HEK293 (cell line): ENCODE data around the gene SH3BP2.

ENCODE experiments used
- CTCF ChIA-PET: fragments of 350-600 bp; formaldehyde crosslinking; extraction: SDS; loops from one replicate; lab custom pipeline; 2021; ENCODE audit warnings: antibody characterized with exemption; lab: Yijun Ruan, JAX
- POLR2A ChIA-PET: fragments of 300-600 bp; formaldehyde crosslinking; extraction: SDS; loops from one replicate; lab custom pipeline; 2020; ENCODE audit warnings: antibody characterized with exemption, inconsistent platforms; lab: Yijun Ruan, JAX
- H3K27ac ChIP-seq: fragments of 200-500 bp; sonication (Bioruptor generic); 2 replicates; pipeline ENCODE4 v1.5.1; 2014; ENCODE audit warnings: low read depth, low read length, control low read depth, inconsistent platforms; ENCODE audit errors: extremely low read depth
- H3K36me3 ChIP-seq, 2 experiments: fragments of 200-500 bp in 1 of 2; sonication (Bioruptor generic) in 1 of 2; 1 replicate in 1 of 2; 2 replicates in 1 of 2; pipeline ENCODE4 v1.5.1; 2014 to 2017; ENCODE audit warnings: inconsistent platforms in 2 of 2, low read length in 2 of 2; ENCODE audit not compliant: control insufficient read depth in 2 of 2, insufficient read depth in 1 of 2
- H3K4me1 ChIP-seq: fragments of 200-500 bp; sonication (Bioruptor generic); 2 replicates; pipeline ENCODE4 v1.5.1; 2014; ENCODE audit warnings: mild to moderate bottlenecking, low read length, inconsistent platforms; ENCODE audit not compliant: control insufficient read depth, insufficient read depth
- H3K4me3 ChIP-seq: 2 replicates; pipeline ENCODE4 v1.5.1; 2011; ENCODE audit warnings: low read depth, mild to moderate bottlenecking, control low read depth, low read length, moderate library complexity
- H3K9me3 ChIP-seq: fragments of 200-500 bp; sonication (Bioruptor generic); 2 replicates; pipeline ENCODE4 v1.5.1; 2014; ENCODE audit warnings: low read depth, low read length, inconsistent platforms; ENCODE audit not compliant: control insufficient read depth, insufficient read depth
- KLF16 ChIP-seq: fragments of 450-650 bp; formaldehyde crosslinking; IDR thresholded peaks from 2 replicates; pipeline ENCODE4 v1.5.1; 2017; ENCODE audit warnings: missing biosample characterization, missing genetic modification characterization
- PRDM1 ChIP-seq: fragments of 450-650 bp; formaldehyde crosslinking; IDR thresholded peaks from 2 replicates; pipeline ENCODE4; 2016; ENCODE audit warnings: missing biosample characterization, missing genetic modification characterization
- SP7 ChIP-seq: fragments of 450-650 bp; formaldehyde crosslinking; IDR thresholded peaks from 2 replicates; pipeline ENCODE4 v1.5.1; 2016; ENCODE audit warnings: missing biosample characterization, missing genetic modification characterization
- TCF7L2 ChIP-seq: IDR thresholded peaks from 2 replicates; pipeline ENCODE4 v1.6.1; 2011; ENCODE audit warnings: low read depth, mild to moderate bottlenecking, inconsistent platforms, low read length, moderate library complexity, borderline replicate concordance
- ZBTB48 ChIP-seq: fragments of 450-650 bp; formaldehyde crosslinking; IDR thresholded peaks from 2 replicates; pipeline ENCODE4 v1.5.1; 2016; ENCODE audit warnings: missing biosample characterization, missing genetic modification characterization
- ZBTB6 ChIP-seq: fragments of 450-650 bp; formaldehyde crosslinking; IDR thresholded peaks from 2 replicates; pipeline ENCODE4 v1.5.1; 2017; ENCODE audit warnings: missing biosample characterization, missing genetic modification characterization
- ZNF169 ChIP-seq: fragments of 450-650 bp; formaldehyde crosslinking; IDR thresholded peaks from 2 replicates; pipeline ENCODE4 v1.5.1; 2016; ENCODE audit warnings: missing biosample characterization, missing genetic modification characterization
- ZNF175 ChIP-seq: fragments of 450-650 bp; formaldehyde crosslinking; IDR thresholded peaks from 2 replicates; pipeline ENCODE4 v1.5.1; 2016; ENCODE audit warnings: missing biosample characterization, missing genetic modification characterization
- ZNF202 ChIP-seq: fragments of 450-650 bp; formaldehyde crosslinking; IDR thresholded peaks from 2 replicates; pipeline ENCODE4 v1.5.1; 2016; ENCODE audit warnings: missing biosample characterization, missing genetic modification characterization, borderline replicate concordance
- ZNF266 ChIP-seq: fragments of 450-650 bp; formaldehyde crosslinking; IDR thresholded peaks from 2 replicates; pipeline ENCODE4 v1.5.1; 2016; ENCODE audit warnings: missing biosample characterization, missing genetic modification characterization, low read depth
- ZNF292 ChIP-seq: fragments of 450-650 bp; formaldehyde crosslinking; IDR thresholded peaks from 2 replicates; pipeline ENCODE4 v1.5.1; 2016; ENCODE audit warnings: low read depth, missing biosample characterization, missing genetic modification characterization, borderline replicate concordance
- ZNF324 ChIP-seq: fragments of 450-650 bp; formaldehyde crosslinking; IDR thresholded peaks from 2 replicates; pipeline ENCODE4 v1.5.1; 2016; ENCODE audit warnings: missing biosample characterization, missing genetic modification characterization
- ZNF391 ChIP-seq: fragments of 450-650 bp; formaldehyde crosslinking; IDR thresholded peaks from 2 replicates; pipeline ENCODE4 v1.5.1; 2016; ENCODE audit warnings: low read depth, missing biosample characterization, missing genetic modification characterization, borderline replicate concordance
- ZNF449 ChIP-seq: fragments of 450-650 bp; formaldehyde crosslinking; IDR thresholded peaks from 2 replicates; pipeline ENCODE4 v1.5.1; 2017; ENCODE audit warnings: missing biosample characterization, mild to moderate bottlenecking, missing genetic modification characterization, moderate library complexity
- ZNF501 ChIP-seq: fragments of 450-650 bp; formaldehyde crosslinking; IDR thresholded peaks from 2 replicates; pipeline ENCODE4 v1.5.1; 2016; ENCODE audit warnings: missing biosample characterization, missing genetic modification characterization
- ZNF548 ChIP-seq: fragments of 450-650 bp; formaldehyde crosslinking; IDR thresholded peaks from 2 replicates; pipeline ENCODE4 v1.5.1; 2016; ENCODE audit warnings: missing biosample characterization, missing genetic modification characterization
- ZNF639 ChIP-seq: fragments of 450-650 bp; formaldehyde crosslinking; IDR thresholded peaks from 2 replicates; pipeline ENCODE4 v1.5.1; 2016; ENCODE audit warnings: missing biosample characterization, missing genetic modification characterization
- ZNF645 ChIP-seq: fragments of 450-650 bp; formaldehyde crosslinking; IDR thresholded peaks from 2 replicates; pipeline ENCODE4; 2016; ENCODE audit warnings: missing biosample characterization, missing genetic modification characterization
- ZNF654 ChIP-seq: fragments of 450-650 bp; formaldehyde crosslinking; IDR thresholded peaks from 2 replicates; pipeline ENCODE4 v1.5.1; 2016; ENCODE audit warnings: low read depth, missing biosample characterization, missing genetic modification characterization
- ZNF664 ChIP-seq: fragments of 450-650 bp; formaldehyde crosslinking; IDR thresholded peaks from 2 replicates; pipeline ENCODE4 v1.5.1; 2016; ENCODE audit warnings: missing biosample characterization, missing genetic modification characterization
- ZSCAN23 ChIP-seq: fragments of 450-650 bp; formaldehyde crosslinking; IDR thresholded peaks from 2 replicates; pipeline ENCODE4 v1.5.1; 2016; ENCODE audit warnings: missing biosample characterization, missing genetic modification characterization

The SH3BP2 gene

GRCh38 chr4:2886622-2887021, 93.7 kb downstream of the SH3BP2 start:
- Histone ChIP-seq H3K4me1 (no peaks in the 10 kb centered on the region), H3K9me3 (no peaks in the 10 kb centered on the region), H3K27ac (no peak overlapping the region), H3K36me3 (peaks cover 3 to 47% of the 10 kb centered on the region in 2 experiments; a peak in 2 of 3 replicates), H3K4me3 (no peak overlapping the region)
- no peak for TF ChIP-seq ZNF501 (tag by site-specific recombination)
- TF ChIP-seq ZSCAN23 (tag by site-specific recombination): no peak
- 0 out of 2 replicates have a peak, but pooled peaks have one; percentile 24 for TF ChIP-seq SP7 (tag by site-specific recombination)
- no peak for TF ChIP-seq ZNF645 (tag by site-specific recombination)
- ChIA-PET POLR2A (no interaction called here), CTCF (no interaction called here)

GRCh38 chr4:2887343-2887742, 94.5 kb downstream of the SH3BP2 start:
- Histone ChIP-seq H3K9me3 (no peaks in the 10 kb centered on the region), H3K27ac (no peak overlapping the region), H3K36me3 (peaks cover 3 to 44% of the 10 kb centered on the region in 2 experiments; a peak in 2 of 3 replicates), H3K4me3 (no peak overlapping the region), H3K4me1 (no peaks in the 10 kb centered on the region)
- no peak for TF ChIP-seq ZBTB6 (tag by site-specific recombination)
- TF ChIP-seq ZBTB48 (tag by site-specific recombination): no peak
- no peak for TF ChIP-seq ZNF175 (tag by site-specific recombination)
- no peak for TF ChIP-seq ZNF202
- TF ChIP-seq ZNF391 (tag by site-specific recombination): no peak
- TF ChIP-seq KLF16 (tag by site-specific recombination): no peak
- no peak for TF ChIP-seq ZNF664
- no peak for TF ChIP-seq ZNF449 (tag by site-specific recombination)
- TF ChIP-seq PRDM1 (tag by site-specific recombination): no peak
- TF ChIP-seq ZNF548 (tag by site-specific recombination): no peak
- no peak for TF ChIP-seq ZNF654 (tag by site-specific recombination)
- POLR2A ChIA-PET: no interaction called here
- CTCF ChIA-PET: no interaction called here

- no peak for TF ChIP-seq TCF7L2
- no peak for TF ChIP-seq ZNF169 (tag by site-specific recombination)
- no peak for TF ChIP-seq ZNF324 (tag by site-specific recombination)
- TF ChIP-seq ZNF292 (tag by site-specific recombination): no peak
- TF ChIP-seq ZNF639: no peak
- TF ChIP-seq ZNF266 (tag by site-specific recombination): no peak
Observed at GRCh38 chr4:2888886-2889285, 96.0 kb downstream of the SH3BP2 start.

More at GRCh38 chr4:2888886-2889285, 96.0 kb downstream of the SH3BP2 start:
- Histone ChIP-seq H3K9me3 (no peaks in the 10 kb centered on the region), H3K4me3 (no peak overlapping the region), H3K4me1 (no peaks in the 10 kb centered on the region), H3K36me3 (peaks cover 0 to 42% of the 10 kb centered on the region in 2 experiments; a peak in 2 of 3 replicates), H3K27ac (no peak overlapping the region)
- CTCF ChIA-PET: no interaction called here
- POLR2A ChIA-PET: no interaction called here
